Measurements from ENCODE around the gene QSOX2. TPM values are rescaled to one million over a fixed set of nuclear protein-coding genes. Genes with fewer than 3 reads are reported as not detected.
"Not testable (repeated sequence)": the region's sequence is repeated elsewhere in the genome, so short reads cannot be mapped to it uniquely, and the experiment has no call there.

The QSOX2 gene
- total RNA-seq, 2 experiments from 2014 or later, result 11.2 to 13.6 TPM

- ATAC-seq, result no peak
- Mint-ChIP-seq H3K9me3 (ENCODE audit: low read depth) (no peaks in the 10 kb centered on the region), H3K4me1 (no peaks in the 10 kb centered on the region), H3K27me3 (no peaks in the 10 kb centered on the region), H3K4me3 (no peak overlapping the region), H3K27ac (no peak overlapping the region), H3K36me3 (no peaks in the 10 kb centered on the region)
- CTCF ChIA-PET, result interaction anchor here (1.4 kb wide), 2 partner anchors 10 to 108 kb away, joined by 4 read pairs; no protein-coding TSS in a partner anchor
- DNase-seq, result no peak
These were observed 32.1 kb upstream of the QSOX2 start for GRCh38 chr9:136277746-136278145.

GRCh38 chr9:136276716-136277115, 31.1 kb upstream of the QSOX2 start:
- H3K36me3 Mint-ChIP-seq, result no peaks in the 10 kb centered on the region
- CTCF ChIA-PET, result no interaction called here
- no peak overlapping the region for H3K27ac Mint-ChIP-seq
- ATAC-seq (no peak), DNase-seq (no peak)
- H3K4me3 Mint-ChIP-seq, result no peak overlapping the region
- no peaks in the 10 kb centered on the region for H3K9me3 Mint-ChIP-seq (ENCODE audit: low read depth)
- H3K4me1 Mint-ChIP-seq, result no peaks in the 10 kb centered on the region
- peaks cover 2% of the 10 kb centered on the region for H3K27me3 Mint-ChIP-seq

DNA sequence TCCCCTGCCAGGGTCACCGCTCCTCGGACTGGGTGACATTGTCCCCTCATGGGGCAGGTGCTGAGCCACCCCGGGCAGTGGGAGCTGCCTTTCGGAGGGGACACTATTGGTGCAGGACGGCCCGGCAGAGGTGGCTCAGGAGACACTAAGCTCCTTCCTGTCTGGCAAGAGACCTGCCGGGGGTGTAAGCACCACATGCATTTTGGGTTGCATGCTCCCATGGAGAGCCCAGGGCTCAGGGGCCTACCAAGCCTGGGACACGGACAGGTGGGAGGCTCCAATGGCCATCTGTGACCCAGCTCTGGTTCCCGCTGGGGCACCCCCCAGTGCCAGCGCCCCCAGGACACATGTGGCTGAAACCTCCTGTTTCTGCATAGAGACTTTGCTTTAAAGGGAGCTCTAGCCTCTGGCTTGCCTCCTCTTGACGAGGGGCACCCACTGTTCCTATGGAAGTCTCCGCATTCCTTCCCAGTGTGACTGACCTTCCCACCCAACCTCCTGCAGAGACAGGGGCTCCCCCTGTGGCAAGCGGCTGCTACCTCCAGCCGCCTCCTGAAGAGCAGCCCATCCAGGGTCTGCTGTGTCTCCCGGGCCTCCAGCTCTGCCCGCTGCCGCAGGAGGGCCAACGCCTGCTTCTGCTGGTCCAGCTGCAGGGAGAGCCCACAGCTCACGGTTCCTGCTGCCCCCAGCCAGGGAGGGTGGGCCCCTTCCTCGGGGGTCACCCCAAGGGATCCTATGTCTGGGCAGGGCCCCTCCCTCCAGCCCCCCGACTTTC, 30.2 kb upstream of the QSOX2 start:
- H3K9me3 Mint-ChIP-seq (ENCODE audit: low read depth), result no peaks in the 10 kb centered on the region
- CTCF ChIA-PET, result interaction anchor here (0.9 kb wide), 1 partner anchor 12 kb away, joined by 3 read pairs; no protein-coding TSS in a partner anchor
- H3K4me3 Mint-ChIP-seq, result no peak overlapping the region
- ATAC-seq (no peak), DNase-seq (no peak)
- H3K27ac Mint-ChIP-seq, result no peak overlapping the region
- no peaks in the 10 kb centered on the region for H3K36me3 Mint-ChIP-seq
- H3K4me1 Mint-ChIP-seq, result no peaks in the 10 kb centered on the region
- H3K27me3 Mint-ChIP-seq, result peaks cover 2% of the 10 kb centered on the region

GRCh38 chr9:136274786-136275654, 29.4 kb upstream of the QSOX2 start:
- H3K4me1 Mint-ChIP-seq, result no peaks in the 10 kb centered on the region
- no peak overlapping the region for H3K4me3 Mint-ChIP-seq
- DNase-seq (no peak), ATAC-seq (no peak)
- H3K27me3 Mint-ChIP-seq, result peaks cover 4% of the 10 kb centered on the region
- H3K27ac Mint-ChIP-seq, result no peak overlapping the region
- H3K9me3 Mint-ChIP-seq (ENCODE audit: low read depth), result no peaks in the 10 kb centered on the region
- CTCF ChIA-PET, result interaction anchor here (0.9 kb wide), 1 partner anchor 11 kb away, joined by 3 read pairs; no protein-coding TSS in a partner anchor
- no peaks in the 10 kb centered on the region for H3K36me3 Mint-ChIP-seq

- CTCF ChIA-PET, result no interaction called here
- ATAC-seq, result no peak
- H3K4me1 Mint-ChIP-seq, result no peaks in the 10 kb centered on the region
These were observed 28.5 kb upstream of the QSOX2 start for GRCh38 chr9:136273921-136274785.

GRCh38 chr9:136273244-136273865, 27.7 kb upstream of the QSOX2 start:
- CTCF ChIA-PET, result no interaction called here
- peaks cover 15% of the 10 kb centered on the region for H3K27me3 Mint-ChIP-seq

More at GRCh38 chr9:136273921-136274785, 28.5 kb upstream of the QSOX2 start:
- Mint-ChIP-seq H3K27ac (no peak overlapping the region), H3K9me3 (ENCODE audit: low read depth) (no peaks in the 10 kb centered on the region), H3K27me3 (peaks cover 9% of the 10 kb centered on the region), H3K4me3 (no peak overlapping the region), H3K36me3 (no peaks in the 10 kb centered on the region)
- no peak for DNase-seq

GRCh38 chr9:136270173-136270705, 24.6 kb upstream of the QSOX2 start:
- Mint-ChIP-seq H3K27ac (no peak overlapping the region), H3K27me3 (peaks cover 19% of the 10 kb centered on the region), H3K4me1 (peaks cover 14% of the 10 kb centered on the region), H3K36me3 (no peaks in the 10 kb centered on the region), H3K9me3 (ENCODE audit: low read depth) (no peaks in the 10 kb centered on the region), H3K4me3 (no peak overlapping the region)
- DNase-seq, result no peak
- CTCF ChIA-PET, result interaction anchor here (1.2 kb wide), 1 partner anchor 406 kb away, joined by 3 read pairs; no protein-coding TSS in a partner anchor
- ATAC-seq, result no peak

More at GRCh38 chr9:136273244-136273865, 27.7 kb upstream of the QSOX2 start:
- Mint-ChIP-seq H3K4me3 (no peak overlapping the region), H3K36me3 (no peaks in the 10 kb centered on the region), H3K27ac (no peak overlapping the region), H3K4me1 (no peaks in the 10 kb centered on the region), H3K9me3 (ENCODE audit: low read depth) (no peaks in the 10 kb centered on the region)
- no peak for DNase-seq
- ATAC-seq, result no peak

DNA sequence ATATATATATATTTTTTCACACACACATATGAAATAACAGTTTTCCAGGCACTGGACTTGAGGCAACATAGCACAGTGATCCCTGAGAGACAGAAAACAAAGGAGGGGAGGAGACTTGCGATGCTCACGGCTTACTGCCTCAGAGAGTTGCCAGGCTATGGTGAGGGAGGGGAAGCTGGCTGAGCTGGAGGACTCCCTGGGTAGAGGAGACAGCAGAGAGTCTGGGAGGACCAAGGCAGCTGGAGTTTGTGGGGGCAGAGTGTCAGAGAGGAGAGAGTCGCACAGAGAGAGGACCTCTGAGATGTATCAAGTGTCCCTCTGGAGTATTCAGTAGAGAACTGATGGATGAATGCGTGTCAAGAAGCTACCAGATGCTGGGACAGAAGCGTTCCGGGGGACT, 23.1 kb upstream of the QSOX2 start:
- Mint-ChIP-seq H3K27ac (peak overlapping the region; percentile 30), H3K36me3 (no peaks in the 10 kb centered on the region), H3K27me3 (peaks cover 19% of the 10 kb centered on the region), H3K4me3 (no peak overlapping the region), H3K9me3 (ENCODE audit: low read depth) (no peaks in the 10 kb centered on the region), H3K4me1 (peaks cover 14% of the 10 kb centered on the region)
- CTCF ChIA-PET, result interaction anchor here (1.2 to 2.1 kb wide), 3 partner anchors 14 to 99 kb away, joined by 4 to 7 read pairs (median 4); partner anchors contain the start of gene DNLZ
- DNase-seq (no peak), ATAC-seq (no peak)

DNA sequence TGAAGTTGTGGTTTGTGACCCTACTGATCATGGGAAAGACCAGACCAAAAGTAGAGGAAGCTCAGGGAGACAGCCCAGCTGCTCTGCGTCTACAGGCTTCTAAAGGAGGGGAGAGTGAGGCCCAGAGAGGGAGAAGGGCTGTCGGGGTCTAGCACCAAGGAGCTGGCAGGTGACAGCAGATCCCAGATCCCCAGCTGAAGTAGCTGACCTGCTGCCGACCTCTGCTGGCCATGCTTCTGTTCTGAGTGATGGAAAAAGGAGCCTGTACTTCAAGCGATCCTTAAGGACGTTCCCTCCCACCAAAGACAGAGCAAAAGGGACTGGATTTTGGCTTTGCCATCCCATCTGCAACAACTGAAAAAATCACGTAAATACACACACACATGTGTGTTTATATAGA, 22.7 kb upstream of the QSOX2 start:
- H3K9me3 Mint-ChIP-seq (ENCODE audit: low read depth), result no peaks in the 10 kb centered on the region
- ATAC-seq (no peak), DNase-seq (no peak)
- no peaks in the 10 kb centered on the region for H3K36me3 Mint-ChIP-seq
- CTCF ChIA-PET, result interaction anchor here (1.2 to 2.1 kb wide), 4 partner anchors 9 to 99 kb away, joined by 4 to 7 read pairs (median 4); partner anchors contain the start of gene DNLZ
- H3K4me1 Mint-ChIP-seq, result peaks cover 14% of the 10 kb centered on the region
- peaks cover 19% of the 10 kb centered on the region for H3K27me3 Mint-ChIP-seq
- no peak overlapping the region for H3K27ac Mint-ChIP-seq
- peak overlapping the region; percentile 77 for H3K4me3 Mint-ChIP-seq

- H3K4me1 Mint-ChIP-seq, result peaks cover 14% of the 10 kb centered on the region
- peak; percentile 95 for ATAC-seq
- H3K36me3 Mint-ChIP-seq, result no peaks in the 10 kb centered on the region
- no peaks in the 10 kb centered on the region for H3K9me3 Mint-ChIP-seq (ENCODE audit: low read depth)
- H3K4me3 Mint-ChIP-seq, result peak overlapping the region; percentile 77
- CTCF ChIA-PET, result interaction anchor here (0.6 to 2.1 kb wide), 10 partner anchors 10 to 300 kb away, joined by 3 to 7 read pairs (median 4); partner anchors contain the start of gene DNLZ
- peaks cover 19% of the 10 kb centered on the region for H3K27me3 Mint-ChIP-seq
- peak; percentile 90 for DNase-seq
- peak overlapping the region; percentile 83 for H3K27ac Mint-ChIP-seq
These were observed 21.9 kb upstream of the QSOX2 start for GRCh38 chr9:136267261-136268111.

- CTCF ChIA-PET, result interaction anchor here (0.6 to 2.1 kb wide), 7 partner anchors 11 to 299 kb away, joined by 3 to 7 read pairs (median 5); partner anchors contain the start of gene DNLZ
- not testable (repeated sequence) for H3K36me3 Mint-ChIP-seq; DNase-seq; ATAC-seq; H3K9me3 Mint-ChIP-seq (ENCODE audit: low read depth)
- Mint-ChIP-seq H3K4me1 (peaks cover 14% of the 10 kb centered on the region), H3K4me3 (peak overlapping the region; percentile 77), H3K27me3 (peaks cover 17% of the 10 kb centered on the region), H3K27ac (peak overlapping the region; percentile 83)
These were observed 21.0 kb upstream of the QSOX2 start for GRCh38 chr9:136266641-136267040.
